Kidney capillary endothelial cell (primary cell): ENCODE data around the gene CXCL1.

Experiments used
- DNase-seq: peaks from one replicate; pipeline ENCODE4 v3.0.0-alpha.2; 2018; ENCODE audit warnings: low spot score

CXCL1 gene

GRCh38 chr4:73917081-73917501 is 47.9 kb downstream of the CXCL1 start:
- no peak for DNase-seq

GRCh38 chr4:73918058-73918457 is 48.9 kb downstream of the CXCL1 start:
- DNase-seq: no peak

GRCh38 chr4:73919691-73920090 is 50.5 kb downstream of the CXCL1 start:
- no peak for DNase-seq
